Activated CD4-positive, alpha-beta T cell treated with anti-CD3 and anti-CD28 coated beads for 36 hours (primary cell): ENCODE results near the gene RND1. TPM values are rescaled to one million over a fixed set of nuclear protein-coding genes. Genes with fewer than 3 reads are reported as not detected.
"Not testable (repeated sequence)": the region's sequence is repeated elsewhere in the genome, so short reads cannot be mapped to it uniquely, and the experiment has no call there.

Experiments used
- ATAC-seq: fragments of 200-7000 bp; cut with Tn5 transposase; one replicate; pipeline ENCODE4 v1.10.0; 2021; ENCODE audit warnings: mild to moderate bottlenecking, moderate library complexity
- CTCF ChIA-PET: fragments of 350-600 bp; sonication (Branson Sonifier 250); formaldehyde crosslinking; loops from one replicate; lab custom pipeline; 2021; ENCODE audit warnings: antibody characterized with exemption; lab: Charles Lee
- POLR2A ChIA-PET: fragments of 350-600 bp; sonication (Branson Sonifier 250); formaldehyde crosslinking; loops from one replicate; lab custom pipeline; 2021; ENCODE audit warnings: antibody characterized with exemption, inconsistent platforms; lab: Charles Lee
- DNase-seq: peaks from one replicate; pipeline ENCODE4 v3.0.0-alpha.2; 2020
- H3K27ac Mint-ChIP-seq: one replicate; pipeline ENCODE4 v1.8.0; 2021; ENCODE audit warnings: mixed read lengths
- H3K27me3 Mint-ChIP-seq: one replicate; pipeline ENCODE4 v1.8.0; 2021; ENCODE audit warnings: mixed read lengths
- H3K36me3 Mint-ChIP-seq: one replicate; pipeline ENCODE4 v1.8.0; 2021; ENCODE audit warnings: low read depth, mixed read lengths
- H3K4me1 Mint-ChIP-seq: one replicate; pipeline ENCODE4 v1.8.0; 2021; ENCODE audit warnings: mixed read lengths
- H3K4me3 Mint-ChIP-seq: one replicate; pipeline ENCODE4 v1.8.0; 2021; ENCODE audit warnings: mild to moderate bottlenecking, moderate library complexity, mixed read lengths
- H3K9me3 Mint-ChIP-seq: one replicate; pipeline ENCODE4 v1.8.0; 2021; ENCODE audit warnings: low read depth, mixed read lengths
- intact Hi-C, 2 experiments: fragments of 100-400 bp; cut with DNase I in 1 of 2; cut with micrococcal nuclease in 1 of 2; formaldehyde crosslinking; loops; one replicate each; pipeline versions ENCODE4 v1.14.2 to v1.15.1; 2022 to 2024; cut with DNase I, micrococcal nuclease
- total RNA-seq, 2 experiments: library from RNA; stranded (reverse); gene quantifications; one replicate each; pipeline ENCODE4 v1.2.3, GENCODE V29; 2021

Gene RND1
- total RNA-seq, 2 experiments from 2014 or later = 2.2 to 3.3 TPM

DNA sequence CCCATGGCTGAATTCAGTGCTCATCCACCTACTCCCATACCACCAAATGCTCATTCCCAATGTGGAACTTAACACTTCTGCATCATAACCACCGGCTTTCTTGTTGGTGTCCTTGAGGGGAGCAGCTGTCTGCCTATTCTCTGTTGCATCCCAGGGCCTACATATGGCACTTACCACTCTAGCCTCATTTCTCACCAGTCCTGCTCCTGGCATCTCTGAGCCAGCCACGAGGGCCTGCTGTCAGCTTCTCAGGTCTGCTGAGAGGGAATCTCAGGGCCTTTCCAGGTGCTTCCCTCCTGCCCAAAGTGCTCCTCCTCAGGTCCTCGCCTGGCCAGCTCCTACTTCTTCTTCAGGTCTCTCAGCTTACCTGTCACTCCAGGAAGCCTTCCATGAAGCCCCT lies 24.0 kb upstream of the RND1 start:
- ATAC-seq = no peak
- Mint-ChIP-seq H3K4me1 (peaks cover 4% of the 10 kb centered on the region), H3K27me3 (peaks cover 14% of the 10 kb centered on the region), H3K36me3 (no peaks in the 10 kb centered on the region), H3K4me3 (no peak overlapping the region), H3K27ac (no peak overlapping the region), H3K9me3 (no peaks in the 10 kb centered on the region)
- intact Hi-C loops = loop anchor here (1.0 kb wide), 3 partner anchors 23 to 71 kb away; partner anchors contain the start of gene CACNB3 (in 1 of the 2)
- ChIA-PET POLR2A (no interaction called here), CTCF (interaction anchor here (0.6 to 5.5 kb wide), 25 partner anchors 9 to 376 kb away, joined by 3 to 152 read pairs (median 5); partner anchors contain the start of genes ARF3 and DDX23)
- DNase-seq = no peak

DNA sequence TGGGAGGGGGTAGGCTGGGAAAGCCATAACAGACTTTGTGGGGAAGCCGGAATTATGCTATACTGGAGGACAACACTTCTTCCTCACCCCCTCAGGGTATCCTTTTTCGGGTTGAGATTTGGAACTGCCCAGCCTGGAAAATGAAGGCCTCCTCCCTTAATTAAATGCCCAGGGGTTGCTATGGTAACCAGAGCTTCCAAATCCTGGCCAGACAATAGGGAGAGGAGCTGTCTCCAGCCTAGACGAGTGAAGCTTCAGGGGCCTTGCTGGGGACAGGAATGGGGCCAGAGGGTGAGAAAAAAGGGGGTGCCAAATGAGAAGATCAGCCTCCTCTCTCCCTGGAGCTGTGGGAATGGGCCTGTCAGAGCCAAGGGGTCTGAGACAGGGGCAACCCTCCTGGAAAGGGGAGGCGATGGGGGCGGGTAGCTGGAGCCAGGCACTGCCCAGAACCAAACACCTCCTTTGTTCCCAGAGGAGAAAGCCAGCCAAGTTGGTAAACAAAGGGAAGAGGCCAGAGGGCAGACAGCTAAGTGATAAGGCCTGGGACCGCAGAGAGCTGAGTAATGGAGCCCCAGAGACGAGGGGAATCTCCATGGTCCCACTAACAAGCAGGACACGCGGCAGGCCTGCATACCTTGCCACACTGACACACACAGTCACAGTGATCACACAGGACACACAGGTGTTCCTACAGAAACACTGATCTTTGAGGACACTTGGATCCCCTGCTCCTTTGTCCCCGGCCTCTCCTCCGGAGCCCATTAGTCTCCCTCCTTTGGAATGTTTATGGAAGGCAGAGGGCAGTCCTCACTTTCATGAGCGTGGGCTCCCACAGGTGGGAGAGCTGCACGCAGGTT lies 17.9 kb upstream of the RND1 start:
- CTCF ChIA-PET = interaction anchor here (0.7 to 2.3 kb wide), 6 partner anchors 20 to 261 kb away, joined by 3 to 17 read pairs (median 4); partner anchors contain the start of gene DDX23
- Mint-ChIP-seq H3K9me3 (no peaks in the 10 kb centered on the region), H3K4me3 (no peak overlapping the region), H3K4me1 (peaks cover 7% of the 10 kb centered on the region), H3K27me3 (peaks cover 22% of the 10 kb centered on the region), H3K36me3 (no peaks in the 10 kb centered on the region), H3K27ac (no peak overlapping the region)
- intact Hi-C loops = no loop called here
- no peak for ATAC-seq
- POLR2A ChIA-PET = no interaction called here
- DNase-seq = no peak

DNA sequence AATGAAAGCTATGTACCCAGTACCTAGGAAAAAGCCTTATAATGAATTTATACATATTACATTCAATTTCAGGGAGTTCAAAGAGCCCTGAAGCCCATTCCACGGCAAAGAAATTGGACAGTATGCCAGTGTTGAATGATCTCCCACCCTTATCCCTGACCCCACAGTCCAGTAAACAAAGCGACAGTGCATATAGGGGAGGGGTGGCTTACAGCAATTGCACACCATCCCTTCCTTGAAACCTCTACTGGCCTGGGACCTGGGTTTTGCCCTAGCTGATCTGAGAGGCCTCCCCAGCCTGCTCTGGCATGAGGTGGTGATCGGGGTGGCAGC lies 17.3 kb upstream of the RND1 start:
- Mint-ChIP-seq H3K4me3 (no peak overlapping the region), H3K27me3 (peaks cover 22% of the 10 kb centered on the region), H3K36me3 (no peaks in the 10 kb centered on the region), H3K4me1 (peaks cover 7% of the 10 kb centered on the region), H3K9me3 (no peaks in the 10 kb centered on the region), H3K27ac (no peak overlapping the region)
- ATAC-seq = no peak
- intact Hi-C loops = no loop called here
- POLR2A ChIA-PET = no interaction called here
- CTCF ChIA-PET = interaction anchor here (0.7 to 2.3 kb wide), 5 partner anchors 20 to 261 kb away, joined by 3 to 17 read pairs (median 4); partner anchors contain the start of gene DDX23
- no peak for DNase-seq

DNA sequence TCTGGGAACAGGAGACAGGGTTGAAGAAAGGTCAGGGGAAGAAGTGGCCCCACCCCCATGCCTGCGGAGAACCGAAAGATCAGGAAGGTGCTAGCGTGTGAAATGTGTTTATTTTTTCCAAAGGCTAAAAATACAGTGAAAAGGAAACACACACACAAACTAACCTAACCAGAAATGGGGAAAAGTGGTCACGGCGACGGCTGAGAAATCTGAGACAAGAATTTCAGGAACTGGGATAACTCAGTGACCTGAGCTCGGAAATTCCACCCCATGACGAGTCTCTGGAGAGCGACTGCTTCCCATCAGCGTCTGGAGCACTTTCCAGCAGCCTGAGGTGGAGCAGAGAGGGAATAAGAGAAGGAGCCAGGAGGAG lies 16.6 kb upstream of the RND1 start:
- ATAC-seq (no peak), DNase-seq (no peak)
- no peaks in the 10 kb centered on the region for H3K9me3 Mint-ChIP-seq
- H3K4me1 Mint-ChIP-seq = peaks cover 7% of the 10 kb centered on the region
- no peaks in the 10 kb centered on the region for H3K36me3 Mint-ChIP-seq
- CTCF ChIA-PET = interaction anchor here (1.3 to 3.9 kb wide), 4 partner anchors 8 to 29 kb away, joined by 3 to 25 read pairs (median 8); partner anchors contain the start of gene DDX23
- no peak overlapping the region for H3K4me3 Mint-ChIP-seq
- intact Hi-C loops = no loop called here
- no peak overlapping the region for H3K27ac Mint-ChIP-seq
- peaks cover 22% of the 10 kb centered on the region for H3K27me3 Mint-ChIP-seq
- POLR2A ChIA-PET = no interaction called here

DNA sequence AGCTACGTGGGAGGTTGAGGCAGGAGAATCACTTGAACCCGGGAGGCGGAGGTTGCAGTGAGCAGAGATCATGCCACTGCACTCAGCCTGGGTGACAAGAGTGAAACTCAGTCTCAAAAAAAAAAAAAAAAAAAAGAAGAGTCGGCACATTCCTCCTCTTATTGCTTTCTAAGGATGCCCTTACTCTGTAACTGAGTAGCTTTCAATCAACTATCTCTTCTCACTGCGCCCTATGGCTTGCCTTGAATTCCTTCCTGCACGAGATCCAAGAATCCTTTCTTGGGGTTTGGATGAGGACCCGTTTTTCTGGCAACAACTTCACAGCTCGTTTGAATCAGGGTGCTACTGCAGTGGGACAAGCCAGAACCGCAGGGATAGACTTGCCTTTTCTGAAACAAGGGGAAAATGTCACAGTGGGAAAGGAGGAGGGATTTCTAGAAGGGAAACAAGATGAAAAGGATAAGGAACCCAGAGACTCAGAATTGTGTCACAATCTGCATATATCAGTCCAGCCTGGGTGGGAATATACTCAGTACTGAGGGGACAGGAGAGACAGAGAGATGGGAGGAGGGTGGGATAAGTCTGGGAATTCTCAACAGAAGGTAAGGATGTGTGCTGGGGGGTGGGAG lies 16.1 kb upstream of the RND1 start:
- H3K4me3 Mint-ChIP-seq = no peak overlapping the region
- peaks cover 7% of the 10 kb centered on the region for H3K4me1 Mint-ChIP-seq
- no peaks in the 10 kb centered on the region for H3K9me3 Mint-ChIP-seq
- intact Hi-C loops = no loop called here
- ATAC-seq = no peak
- no peaks in the 10 kb centered on the region for H3K36me3 Mint-ChIP-seq
- POLR2A ChIA-PET = interaction anchor here (0.6 kb wide), 1 partner anchor 30 kb away, joined by 4 read pairs; the partner anchor contains the start of gene DDX23
- CTCF ChIA-PET = interaction anchor here (1.6 to 3.9 kb wide), 3 partner anchors 8 to 29 kb away, joined by 4 to 25 read pairs (median 13); partner anchors contain the start of genes DDX23 and RND1
- H3K27me3 Mint-ChIP-seq = peaks cover 22% of the 10 kb centered on the region
- H3K27ac Mint-ChIP-seq = no peak overlapping the region
- no peak for DNase-seq

DNA sequence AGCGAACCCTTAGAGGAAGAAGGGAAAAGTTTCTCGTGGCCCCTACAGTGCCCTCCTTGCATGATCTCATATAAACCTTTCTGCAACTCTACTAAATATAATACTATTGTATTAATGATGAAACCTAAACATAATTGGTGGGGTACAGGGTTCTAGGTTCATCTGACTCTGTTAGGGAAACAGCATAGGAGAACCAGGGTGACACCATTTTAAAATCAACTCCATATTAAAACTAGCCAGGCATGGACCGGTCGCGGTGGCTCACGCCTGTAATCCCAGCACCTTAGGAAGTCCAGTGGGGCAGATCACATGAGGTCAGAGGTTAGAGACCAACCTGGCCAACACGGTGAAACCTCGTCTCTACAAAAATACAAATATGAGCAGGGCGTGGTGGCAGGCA lies 15.0 kb upstream of the RND1 start:
- H3K36me3 Mint-ChIP-seq = no peaks in the 10 kb centered on the region
- POLR2A ChIA-PET = no interaction called here
- H3K9me3 Mint-ChIP-seq = no peaks in the 10 kb centered on the region
- no peak for DNase-seq
- no peak overlapping the region for H3K4me3 Mint-ChIP-seq
- intact Hi-C loops = no loop called here
- H3K4me1 Mint-ChIP-seq = peaks cover 7% of the 10 kb centered on the region
- H3K27me3 Mint-ChIP-seq = peaks cover 22% of the 10 kb centered on the region
- CTCF ChIA-PET = interaction anchor here (1.6 to 3.9 kb wide), 3 partner anchors 10 to 27 kb away, joined by 4 to 25 read pairs (median 13); partner anchors contain the start of genes DDX23 and RND1
- ATAC-seq = no peak
- H3K27ac Mint-ChIP-seq = no peak overlapping the region

DNA sequence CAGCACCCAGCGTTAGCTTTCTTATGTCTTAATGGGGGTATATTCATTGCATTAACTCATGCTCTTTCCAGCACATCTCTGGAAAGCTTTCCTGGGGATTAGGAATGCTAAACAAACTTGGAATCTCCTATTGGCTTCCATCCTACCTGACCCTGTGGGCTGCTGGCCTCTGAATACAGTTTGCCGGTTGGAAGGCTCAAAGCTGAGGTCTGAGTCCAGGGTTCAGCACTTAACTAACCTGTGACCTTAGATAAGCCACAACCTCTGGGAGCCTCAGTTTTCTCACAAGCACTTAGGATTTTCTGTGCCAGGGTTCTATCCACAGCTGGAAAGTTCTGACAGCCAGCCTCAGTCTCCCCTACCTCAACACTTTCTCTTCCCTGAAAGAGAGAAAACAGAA lies 12.9 kb upstream of the RND1 start:
- Mint-ChIP-seq H3K4me1 (peaks cover 7% of the 10 kb centered on the region), H3K27me3 (peaks cover 22% of the 10 kb centered on the region), H3K4me3 (no peak overlapping the region), H3K27ac (no peak overlapping the region), H3K9me3 (no peaks in the 10 kb centered on the region), H3K36me3 (no peaks in the 10 kb centered on the region)
- intact Hi-C loops = no loop called here
- POLR2A ChIA-PET = no interaction called here
- no peak for ATAC-seq
- CTCF ChIA-PET = interaction anchor here (0.6 to 3.9 kb wide), 4 partner anchors 12 to 111 kb away, joined by 3 to 25 read pairs (median 6); no protein-coding TSS in a partner anchor
- DNase-seq = no peak

DNA sequence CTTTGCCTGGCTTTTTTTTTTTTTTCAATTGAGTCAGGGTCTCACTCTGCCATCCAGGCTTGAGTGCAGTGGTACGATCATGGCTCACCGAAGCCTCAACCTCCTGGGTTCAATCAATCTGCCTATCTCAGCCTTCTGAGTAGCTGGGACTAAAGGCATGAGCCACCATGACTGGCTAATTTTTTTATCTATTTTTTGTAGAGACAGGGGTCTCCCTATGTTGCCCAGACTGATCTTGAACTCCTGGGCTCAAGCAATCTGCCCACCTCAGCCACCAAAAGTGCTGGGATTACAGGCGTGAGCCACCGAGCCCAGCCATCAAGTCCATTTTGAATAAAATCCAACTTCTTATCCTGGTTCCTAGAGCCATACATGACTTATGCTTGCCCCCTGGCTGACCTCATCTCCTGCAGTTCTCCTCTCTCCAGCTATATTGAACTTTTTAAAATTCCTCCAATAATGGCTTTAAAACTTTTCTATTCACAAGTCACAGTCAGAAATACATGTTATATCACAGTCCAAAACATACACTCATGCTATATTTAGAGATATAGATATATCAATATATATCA lies 10.4 kb upstream of the RND1 start:
- intact Hi-C loops = no loop called here

DNA sequence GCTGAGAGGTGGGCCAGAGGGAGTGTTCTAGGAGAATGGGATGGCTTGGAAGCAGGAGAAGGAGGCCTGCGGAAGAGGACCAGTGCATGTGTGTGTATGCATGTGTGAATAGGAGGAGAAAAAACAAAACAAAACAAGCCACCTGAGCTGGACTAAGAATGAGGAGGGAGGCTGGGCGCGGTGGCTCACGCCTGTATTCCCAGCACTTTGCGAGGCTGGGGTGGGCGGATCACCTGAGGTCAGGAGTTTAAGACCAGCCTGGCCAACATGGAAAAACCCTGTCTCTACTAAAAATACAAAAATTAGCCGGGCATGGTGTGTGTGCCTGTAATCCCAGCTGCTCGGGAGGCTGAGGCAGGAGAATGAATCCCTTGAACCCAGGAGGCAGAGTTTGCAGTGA lies 7.9 kb upstream of the RND1 start:
- H3K4me3 Mint-ChIP-seq, H3K27me3 Mint-ChIP-seq, ATAC-seq, H3K9me3 Mint-ChIP-seq, H3K27ac Mint-ChIP-seq, intact Hi-C loops, H3K4me1 Mint-ChIP-seq, DNase-seq, H3K36me3 Mint-ChIP-seq: not testable (repeated sequence)
- ChIA-PET CTCF (interaction anchor here (0.9 to 2.0 kb wide), 4 partner anchors 14 to 30 kb away, joined by 4 to 17 read pairs (median 5); a partner anchor contains a TSS), POLR2A (interaction anchor here (1.2 kb wide), 1 partner anchor 21 kb away, joined by 3 read pairs; no protein-coding TSS in a partner anchor)

More for the DNA sequence above, 10.4 kb upstream of the RND1 start:
- H3K4me1 Mint-ChIP-seq = no peaks in the 10 kb centered on the region
- H3K4me3 Mint-ChIP-seq = no peak overlapping the region
- POLR2A ChIA-PET = no interaction called here
- H3K27me3 Mint-ChIP-seq = peaks cover 12% of the 10 kb centered on the region
- no peaks in the 10 kb centered on the region for H3K36me3 Mint-ChIP-seq
- H3K27ac Mint-ChIP-seq = no peak overlapping the region
- DNase-seq (no peak), ATAC-seq (no peak)
- CTCF ChIA-PET = interaction anchor here (1.1 kb wide), 1 partner anchor 25 kb away, joined by 3 read pairs; no protein-coding TSS in a partner anchor
- no peaks in the 10 kb centered on the region for H3K9me3 Mint-ChIP-seq

DNA sequence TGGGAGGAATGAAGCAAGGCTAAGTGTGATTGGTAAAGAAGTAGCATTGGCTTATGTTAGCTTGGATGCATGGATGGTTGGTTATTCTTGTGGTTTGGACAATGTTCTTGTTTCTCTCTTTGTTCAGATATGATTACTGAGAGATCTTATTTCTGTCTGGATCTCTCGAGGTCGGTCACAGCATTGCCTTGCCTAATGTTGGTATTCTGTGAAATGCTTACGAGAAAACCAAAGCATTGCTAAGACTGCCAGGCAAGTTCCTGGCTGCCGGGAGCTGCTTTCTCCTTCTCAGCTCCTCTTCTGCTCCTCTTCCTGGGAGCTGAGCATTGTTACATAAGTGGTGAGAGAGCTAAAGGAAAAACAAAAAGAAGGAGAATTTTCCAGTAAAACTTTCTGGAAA lies 7.4 kb upstream of the RND1 start:
- Mint-ChIP-seq H3K36me3 (no peaks in the 10 kb centered on the region), H3K27me3 (no peaks in the 10 kb centered on the region), H3K27ac (no peak overlapping the region), H3K9me3 (no peaks in the 10 kb centered on the region), H3K4me3 (no peak overlapping the region), H3K4me1 (no peaks in the 10 kb centered on the region)
- ChIA-PET CTCF (interaction anchor here (0.7 to 2.0 kb wide), 5 partner anchors 13 to 38 kb away, joined by 3 to 17 read pairs (median 4); a partner anchor contains a TSS), POLR2A (interaction anchor here (1.2 kb wide), 1 partner anchor 20 kb away, joined by 3 read pairs; no protein-coding TSS in a partner anchor)
- intact Hi-C loops = no loop called here
- ATAC-seq (no peak), DNase-seq (no peak)

DNA sequence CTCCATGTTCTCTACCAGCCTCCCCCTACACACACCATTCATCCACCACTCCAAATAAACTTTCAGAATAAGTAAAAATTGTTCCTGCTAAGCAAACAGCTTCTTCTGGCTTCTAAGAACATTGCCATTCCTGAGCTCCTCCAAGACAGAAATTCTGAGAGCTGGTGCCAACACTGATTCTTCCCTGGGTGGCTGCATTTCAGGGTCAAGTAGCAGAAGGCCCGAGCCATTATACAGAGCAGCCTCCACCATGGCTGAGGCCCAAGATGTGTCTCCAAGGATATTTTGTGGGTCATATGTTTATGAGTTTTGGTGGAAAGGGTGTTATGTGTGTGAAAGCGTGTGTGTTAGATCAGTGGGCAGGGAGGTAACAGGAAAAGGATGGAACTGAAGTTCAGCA lies 3.5 kb upstream of the RND1 start:
- Mint-ChIP-seq H3K36me3 (no peaks in the 10 kb centered on the region), H3K4me1 (peaks cover 17% of the 10 kb centered on the region), H3K9me3 (no peaks in the 10 kb centered on the region), H3K27ac (no peak overlapping the region), H3K4me3 (no peak overlapping the region), H3K27me3 (peaks cover 10% of the 10 kb centered on the region)
- ATAC-seq (no peak), DNase-seq (no peak)
- ChIA-PET CTCF (interaction anchor here (0.9 to 2.6 kb wide), 3 partner anchors 16 to 55 kb away, joined by 3 to 11 read pairs (median 4); no protein-coding TSS in a partner anchor), POLR2A (interaction anchor here (0.6 kb wide), 1 partner anchor 319 kb away, joined by 3 read pairs; no protein-coding TSS in a partner anchor)
- intact Hi-C loops = no loop called here
